GM06990 (cell line): Measurements from ENCODE around the gene PTPRN2.

Experiments
- DNase-seq: peaks from one replicate; pipeline ENCODE4 v3.0.0-alpha.2; 2011; ENCODE audit not compliant: insufficient read length; ENCODE audit errors: extremely low read depth
- H3K27me3 ChIP-seq: replicated peaks from 2 replicates; pipeline ENCODE4 v1.6.0; 2011; ENCODE audit warnings: low read length; ENCODE audit not compliant: control insufficient read depth, insufficient read depth
- H3K36me3 ChIP-seq: 2 replicates; pipeline ENCODE4 v1.5.1; 2011; ENCODE audit warnings: low read length; ENCODE audit not compliant: control insufficient read depth, insufficient read depth
- H3K4me3 ChIP-seq: replicated peaks from 2 replicates; pipeline ENCODE4 v1.5.1; 2011; ENCODE audit warnings: low read depth, mild to moderate bottlenecking, control low read depth, low read length
- TF ChIP-seq, protein P1 (sequence below): IDR thresholded peaks from 2 replicates; pipeline ENCODE4 v1.5.1; 2011; ENCODE audit warnings: low read length, control low read depth, mild to moderate bottlenecking, inconsistent platforms; ENCODE audit not compliant: insufficient read depth, poor library complexity, severe bottlenecking

The PTPRN2 gene

GRCh38 chr7:157739031-157739430, 848.6 kb downstream of the PTPRN2 start:
- H3K4me3 ChIP-seq: no peak overlapping the region
- no peaks in the 10 kb centered on the region for H3K36me3 ChIP-seq
- H3K27me3 ChIP-seq: no peaks in the 10 kb centered on the region
- TF ChIP-seq, protein P1, sequence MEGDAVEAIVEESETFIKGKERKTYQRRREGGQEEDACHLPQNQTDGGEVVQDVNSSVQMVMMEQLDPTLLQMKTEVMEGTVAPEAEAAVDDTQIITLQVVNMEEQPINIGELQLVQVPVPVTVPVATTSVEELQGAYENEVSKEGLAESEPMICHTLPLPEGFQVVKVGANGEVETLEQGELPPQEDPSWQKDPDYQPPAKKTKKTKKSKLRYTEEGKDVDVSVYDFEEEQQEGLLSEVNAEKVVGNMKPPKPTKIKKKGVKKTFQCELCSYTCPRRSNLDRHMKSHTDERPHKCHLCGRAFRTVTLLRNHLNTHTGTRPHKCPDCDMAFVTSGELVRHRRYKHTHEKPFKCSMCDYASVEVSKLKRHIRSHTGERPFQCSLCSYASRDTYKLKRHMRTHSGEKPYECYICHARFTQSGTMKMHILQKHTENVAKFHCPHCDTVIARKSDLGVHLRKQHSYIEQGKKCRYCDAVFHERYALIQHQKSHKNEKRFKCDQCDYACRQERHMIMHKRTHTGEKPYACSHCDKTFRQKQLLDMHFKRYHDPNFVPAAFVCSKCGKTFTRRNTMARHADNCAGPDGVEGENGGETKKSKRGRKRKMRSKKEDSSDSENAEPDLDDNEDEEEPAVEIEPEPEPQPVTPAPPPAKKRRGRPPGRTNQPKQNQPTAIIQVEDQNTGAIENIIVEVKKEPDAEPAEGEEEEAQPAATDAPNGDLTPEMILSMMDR: no peak
- DNase-seq: no peak

GRCh38 chr7:157738066-157738460, 849.6 kb downstream of the PTPRN2 start:
- H3K4me3 ChIP-seq: no peak overlapping the region
- DNase-seq: no peak
- TF ChIP-seq, protein P1: no peak
- H3K27me3 ChIP-seq: no peaks in the 10 kb centered on the region
- H3K36me3 ChIP-seq: no peaks in the 10 kb centered on the region

DNA sequence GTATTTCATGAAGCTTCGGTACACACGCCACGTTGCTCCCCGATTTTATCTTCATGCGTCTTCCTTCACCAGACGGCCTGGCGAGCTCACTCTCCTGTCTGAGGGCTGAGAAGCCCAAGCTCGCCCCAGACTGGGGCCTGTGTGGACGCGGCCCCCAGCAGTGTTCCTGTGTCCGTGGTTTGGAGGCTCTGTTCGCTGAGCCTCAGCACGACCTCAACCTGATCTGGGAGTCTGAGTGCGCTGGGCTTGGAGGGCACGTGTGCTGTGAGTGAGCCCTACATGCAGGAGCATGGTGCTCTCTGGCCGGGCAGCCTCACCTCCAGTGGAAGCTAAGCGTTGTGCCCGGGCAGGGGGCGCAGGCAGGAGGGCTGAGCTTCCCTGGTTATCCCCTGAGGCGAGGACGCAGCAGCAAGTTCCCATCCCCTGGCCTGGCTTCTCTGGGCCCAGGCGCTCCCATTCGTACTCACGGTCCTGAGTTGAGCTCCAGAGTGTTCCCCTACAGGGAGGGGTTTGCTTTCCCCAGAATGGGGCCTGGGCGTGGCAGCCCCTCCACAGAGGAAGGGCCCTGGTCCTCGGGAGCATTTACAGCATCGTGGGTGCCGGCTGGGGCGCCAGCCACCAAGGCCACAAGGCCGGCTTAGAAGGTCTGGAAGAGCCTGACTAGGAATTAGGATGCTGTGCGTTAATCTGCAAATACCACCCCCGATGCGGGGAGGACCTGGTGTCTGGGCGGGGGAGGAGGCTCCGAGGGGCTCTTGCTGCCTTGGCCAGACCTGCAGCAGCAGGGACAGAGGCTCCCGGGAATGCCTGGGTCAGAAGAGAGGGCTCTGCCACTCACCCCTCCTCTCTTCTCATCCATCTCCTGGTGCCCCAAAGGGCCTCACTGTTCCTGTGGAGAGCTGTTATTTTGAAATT, 850.2 kb downstream of the PTPRN2 start:
- Histone ChIP-seq H3K36me3 (no peaks in the 10 kb centered on the region), H3K4me3 (no peak overlapping the region), H3K27me3 (no peaks in the 10 kb centered on the region)
- TF ChIP-seq, protein P1: no peak
- DNase-seq: no peak

DNA sequence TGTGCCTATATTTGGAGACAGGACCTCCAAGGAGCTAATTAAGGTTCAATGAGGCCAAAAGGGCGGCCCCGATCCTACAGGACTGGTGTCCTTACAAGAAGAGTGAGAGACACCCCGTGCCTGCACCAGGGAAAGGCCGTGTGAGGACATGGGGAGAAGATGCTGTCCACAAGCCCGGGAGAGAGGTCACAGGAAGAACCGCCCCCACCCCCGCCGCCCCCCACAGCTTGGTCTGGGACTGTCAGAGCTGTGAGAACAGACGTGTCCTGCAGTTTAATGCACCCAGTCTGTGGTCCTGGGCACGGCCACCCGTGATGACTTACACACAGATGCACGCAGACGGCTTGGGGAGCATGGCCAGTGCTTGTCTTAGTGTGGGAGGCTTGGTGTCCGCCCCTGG, 851.3 kb downstream of the PTPRN2 start:
- no peaks in the 10 kb centered on the region for H3K27me3 ChIP-seq
- TF ChIP-seq, protein P1: no peak
- H3K36me3 ChIP-seq: no peaks in the 10 kb centered on the region
- H3K4me3 ChIP-seq: no peak overlapping the region
- no peak for DNase-seq

DNA sequence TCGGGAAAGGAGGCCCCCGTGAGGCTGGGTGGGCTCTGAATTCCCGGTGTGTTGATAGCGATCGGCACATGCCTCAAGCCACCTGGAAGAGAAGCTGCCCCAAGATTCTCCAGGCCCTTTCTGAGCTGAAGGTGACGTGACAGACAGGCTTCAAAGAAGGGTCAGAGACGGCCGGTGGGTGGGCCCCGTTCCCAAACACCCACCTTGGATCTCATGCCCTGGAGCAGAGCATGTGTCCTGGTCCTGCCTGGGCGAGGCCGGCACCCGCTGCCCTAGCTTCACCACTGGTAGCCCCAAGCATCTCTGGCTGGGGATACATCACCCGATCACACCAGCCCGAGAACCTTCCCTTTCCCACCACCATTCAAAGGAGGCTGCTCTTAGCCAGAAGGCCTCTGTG, 851.8 kb downstream of the PTPRN2 start:
- TF ChIP-seq, protein P1: no peak

More for the DNA sequence above, 851.8 kb downstream of the PTPRN2 start:
- Histone ChIP-seq H3K36me3 (no peaks in the 10 kb centered on the region), H3K4me3 (no peak overlapping the region), H3K27me3 (no peaks in the 10 kb centered on the region)
- DNase-seq: no peak
